A673 (cell line): ENCODE results near the gene PRICKLE1.

Experiments
- EZH2 ChIP-seq: fragments of 200-600 bp; sonication (generic); IDR thresholded peaks from 2 replicates; pipeline ENCODE4 v1.6.1; 2017; ENCODE audit warnings: borderline replicate concordance, low read depth, mild to moderate bottlenecking, mixed read lengths, antibody characterized with exemption, low read length; ENCODE audit not compliant: poor library complexity, severe bottlenecking
- TF ChIP-seq, protein P1 (sequence below): fragments of 300-800, 200-600 bp; sonication (generic); conservative IDR thresholded peaks from 2 replicates; pipeline ENCODE4 v1.5.1; 2017; ENCODE audit warnings: low read depth, mild to moderate bottlenecking, antibody characterized with exemption, low read length, moderate library complexity, mixed read lengths

DNA sequence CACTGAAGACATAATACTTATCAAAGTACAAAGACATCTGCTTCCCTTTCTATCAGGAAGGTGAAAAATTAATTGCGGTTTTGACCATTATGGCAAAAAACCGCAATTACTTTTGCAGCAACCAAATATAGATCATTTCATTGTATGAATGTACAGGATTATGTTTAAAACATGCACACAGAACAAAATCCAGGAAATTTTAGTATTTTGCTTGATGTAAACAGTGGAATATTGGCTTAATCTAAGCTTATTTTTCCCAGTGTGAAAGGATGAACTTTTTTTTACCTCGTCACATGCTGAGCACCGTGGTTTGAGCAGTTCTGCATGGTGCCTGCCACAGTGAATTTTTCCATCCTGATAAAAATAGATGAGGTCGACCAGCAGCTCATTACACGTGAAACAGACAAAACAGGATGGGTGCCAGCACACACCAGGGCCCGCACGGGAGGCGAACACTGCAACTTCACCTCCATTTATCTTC, 121.2 kb downstream of the PRICKLE1 start:
- TF ChIP-seq, protein P1, sequence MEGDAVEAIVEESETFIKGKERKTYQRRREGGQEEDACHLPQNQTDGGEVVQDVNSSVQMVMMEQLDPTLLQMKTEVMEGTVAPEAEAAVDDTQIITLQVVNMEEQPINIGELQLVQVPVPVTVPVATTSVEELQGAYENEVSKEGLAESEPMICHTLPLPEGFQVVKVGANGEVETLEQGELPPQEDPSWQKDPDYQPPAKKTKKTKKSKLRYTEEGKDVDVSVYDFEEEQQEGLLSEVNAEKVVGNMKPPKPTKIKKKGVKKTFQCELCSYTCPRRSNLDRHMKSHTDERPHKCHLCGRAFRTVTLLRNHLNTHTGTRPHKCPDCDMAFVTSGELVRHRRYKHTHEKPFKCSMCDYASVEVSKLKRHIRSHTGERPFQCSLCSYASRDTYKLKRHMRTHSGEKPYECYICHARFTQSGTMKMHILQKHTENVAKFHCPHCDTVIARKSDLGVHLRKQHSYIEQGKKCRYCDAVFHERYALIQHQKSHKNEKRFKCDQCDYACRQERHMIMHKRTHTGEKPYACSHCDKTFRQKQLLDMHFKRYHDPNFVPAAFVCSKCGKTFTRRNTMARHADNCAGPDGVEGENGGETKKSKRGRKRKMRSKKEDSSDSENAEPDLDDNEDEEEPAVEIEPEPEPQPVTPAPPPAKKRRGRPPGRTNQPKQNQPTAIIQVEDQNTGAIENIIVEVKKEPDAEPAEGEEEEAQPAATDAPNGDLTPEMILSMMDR: no peak
- TF ChIP-seq EZH2: no peak
